GM12875 (cell line): ENCODE data around the gene IL21R.

Experiments
- H3K4me3 ChIP-seq: one replicate; pipeline ENCODE4 v1.5.1; 2011; ENCODE audit warnings: low read depth, low read length, control low read depth
- TF ChIP-seq, protein P1 (sequence below): IDR thresholded peaks from 2 replicates; pipeline ENCODE4 v1.5.1; 2011; ENCODE audit warnings: low read depth, mild to moderate bottlenecking, control low read depth, inconsistent platforms, low read length, moderate library complexity, borderline replicate concordance; ENCODE audit not compliant: insufficient read depth

IL21R gene

DNA sequence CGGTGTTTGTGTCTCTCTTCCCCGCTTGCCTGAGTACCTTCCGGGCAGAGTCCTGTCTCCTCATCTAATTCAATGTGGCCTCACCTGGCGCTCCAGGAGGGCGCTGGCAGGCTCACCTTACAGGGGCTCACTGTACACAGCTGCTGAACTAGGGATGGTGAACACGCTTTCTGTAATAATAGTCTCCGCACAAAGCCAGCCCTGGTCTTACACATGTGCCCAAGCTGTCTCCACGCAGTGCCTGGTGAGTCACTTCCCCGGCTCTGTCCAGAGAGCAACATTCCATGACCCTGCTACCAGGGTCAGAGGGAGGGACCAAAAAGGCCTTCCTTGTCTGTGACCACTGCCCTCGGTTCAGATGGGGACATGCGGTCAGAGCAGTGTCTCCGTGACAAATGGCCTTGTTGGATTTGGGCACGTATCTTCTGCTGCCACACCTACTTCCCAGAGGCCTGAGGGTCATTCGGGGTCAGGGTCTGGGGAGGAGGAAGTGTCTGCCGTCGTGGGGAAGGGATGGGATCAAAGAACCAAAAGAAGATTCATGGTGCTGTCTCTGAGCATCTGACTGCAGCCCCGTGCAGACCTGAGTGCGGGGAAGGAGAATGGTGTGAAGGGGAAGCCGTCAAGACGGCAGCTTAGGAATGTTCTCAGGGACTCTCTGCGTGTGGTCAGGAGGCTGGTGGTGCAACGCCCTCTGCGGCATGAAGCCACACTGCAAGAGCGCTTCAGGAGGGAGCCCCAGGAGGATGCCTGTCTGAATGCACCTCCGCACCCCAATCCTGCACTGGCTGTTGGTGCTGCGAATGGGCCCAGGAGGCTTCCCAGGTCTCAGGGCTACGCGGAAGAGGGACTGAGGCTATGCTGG lies 68.8 kb downstream of the IL21R start:
- TF ChIP-seq, protein P1, sequence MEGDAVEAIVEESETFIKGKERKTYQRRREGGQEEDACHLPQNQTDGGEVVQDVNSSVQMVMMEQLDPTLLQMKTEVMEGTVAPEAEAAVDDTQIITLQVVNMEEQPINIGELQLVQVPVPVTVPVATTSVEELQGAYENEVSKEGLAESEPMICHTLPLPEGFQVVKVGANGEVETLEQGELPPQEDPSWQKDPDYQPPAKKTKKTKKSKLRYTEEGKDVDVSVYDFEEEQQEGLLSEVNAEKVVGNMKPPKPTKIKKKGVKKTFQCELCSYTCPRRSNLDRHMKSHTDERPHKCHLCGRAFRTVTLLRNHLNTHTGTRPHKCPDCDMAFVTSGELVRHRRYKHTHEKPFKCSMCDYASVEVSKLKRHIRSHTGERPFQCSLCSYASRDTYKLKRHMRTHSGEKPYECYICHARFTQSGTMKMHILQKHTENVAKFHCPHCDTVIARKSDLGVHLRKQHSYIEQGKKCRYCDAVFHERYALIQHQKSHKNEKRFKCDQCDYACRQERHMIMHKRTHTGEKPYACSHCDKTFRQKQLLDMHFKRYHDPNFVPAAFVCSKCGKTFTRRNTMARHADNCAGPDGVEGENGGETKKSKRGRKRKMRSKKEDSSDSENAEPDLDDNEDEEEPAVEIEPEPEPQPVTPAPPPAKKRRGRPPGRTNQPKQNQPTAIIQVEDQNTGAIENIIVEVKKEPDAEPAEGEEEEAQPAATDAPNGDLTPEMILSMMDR, result no peak
- no peak overlapping the region for H3K4me3 ChIP-seq

DNA sequence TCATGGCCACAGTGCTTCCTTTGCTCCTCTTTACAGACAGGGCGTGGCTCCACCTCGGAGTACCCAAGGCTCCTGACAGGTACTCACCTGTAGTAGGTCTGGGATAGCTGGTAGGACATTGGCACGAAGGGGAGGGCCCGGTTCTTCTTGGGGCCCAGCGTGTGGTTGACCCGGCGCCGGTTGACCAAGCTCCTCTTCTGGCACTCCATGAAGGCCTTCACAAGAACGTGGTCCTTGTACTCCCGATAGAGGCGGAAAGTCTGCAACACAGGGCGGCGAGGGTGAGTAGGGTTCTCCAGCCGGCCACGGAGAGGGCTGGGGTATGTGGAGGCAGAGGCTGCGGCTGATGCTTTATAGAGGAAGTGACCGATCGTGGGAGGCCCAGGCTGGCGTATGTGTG lies 69.7 kb downstream of the IL21R start:
- H3K4me3 ChIP-seq, result no peak overlapping the region
- TF ChIP-seq, protein P1, result no peak

DNA sequence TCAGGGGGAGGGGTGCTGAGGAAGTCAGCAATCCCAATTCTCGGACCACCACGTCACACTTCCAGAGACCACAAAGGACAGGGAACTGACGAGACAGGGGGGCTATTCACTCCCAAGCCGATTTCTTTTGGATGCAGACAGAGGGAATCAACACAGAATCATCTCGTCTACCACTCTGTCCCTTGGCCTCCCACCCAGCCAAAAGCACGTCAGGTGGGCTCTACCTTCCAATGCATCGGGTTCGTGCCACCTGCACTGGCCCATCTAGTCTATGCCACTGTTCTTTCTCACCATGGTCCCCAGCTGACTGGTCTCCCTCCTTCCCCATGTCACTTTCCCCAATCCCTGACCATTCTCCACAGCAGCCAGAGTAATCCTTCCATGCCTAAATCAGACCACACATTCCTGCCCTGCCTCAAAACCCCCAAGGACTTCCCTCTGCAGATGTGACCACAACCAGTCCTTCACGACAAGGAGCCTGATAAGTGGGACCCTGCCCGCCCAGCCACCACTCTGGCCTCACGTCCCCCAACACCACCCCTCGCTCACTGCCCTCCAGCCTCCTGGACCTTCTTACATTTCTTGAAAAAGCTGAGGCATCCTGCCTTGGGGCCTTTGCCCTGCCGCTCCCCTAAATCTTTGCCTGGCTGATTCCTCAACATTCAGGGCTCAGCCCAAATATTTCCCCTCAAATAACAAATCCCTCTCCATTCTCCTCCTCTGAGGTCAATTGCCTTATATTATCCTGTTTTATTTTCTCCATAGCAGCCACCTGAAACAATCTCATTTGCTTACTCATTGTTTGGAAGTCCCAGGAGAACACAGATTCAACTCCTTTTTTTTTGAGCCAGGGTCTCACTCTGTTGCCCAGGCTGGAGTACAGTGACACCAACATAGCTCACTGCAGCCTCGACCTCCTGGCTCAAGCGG lies 70.4 kb downstream of the IL21R start:
- TF ChIP-seq, protein P1, result no peak
- H3K4me3 ChIP-seq, result no peak overlapping the region

DNA sequence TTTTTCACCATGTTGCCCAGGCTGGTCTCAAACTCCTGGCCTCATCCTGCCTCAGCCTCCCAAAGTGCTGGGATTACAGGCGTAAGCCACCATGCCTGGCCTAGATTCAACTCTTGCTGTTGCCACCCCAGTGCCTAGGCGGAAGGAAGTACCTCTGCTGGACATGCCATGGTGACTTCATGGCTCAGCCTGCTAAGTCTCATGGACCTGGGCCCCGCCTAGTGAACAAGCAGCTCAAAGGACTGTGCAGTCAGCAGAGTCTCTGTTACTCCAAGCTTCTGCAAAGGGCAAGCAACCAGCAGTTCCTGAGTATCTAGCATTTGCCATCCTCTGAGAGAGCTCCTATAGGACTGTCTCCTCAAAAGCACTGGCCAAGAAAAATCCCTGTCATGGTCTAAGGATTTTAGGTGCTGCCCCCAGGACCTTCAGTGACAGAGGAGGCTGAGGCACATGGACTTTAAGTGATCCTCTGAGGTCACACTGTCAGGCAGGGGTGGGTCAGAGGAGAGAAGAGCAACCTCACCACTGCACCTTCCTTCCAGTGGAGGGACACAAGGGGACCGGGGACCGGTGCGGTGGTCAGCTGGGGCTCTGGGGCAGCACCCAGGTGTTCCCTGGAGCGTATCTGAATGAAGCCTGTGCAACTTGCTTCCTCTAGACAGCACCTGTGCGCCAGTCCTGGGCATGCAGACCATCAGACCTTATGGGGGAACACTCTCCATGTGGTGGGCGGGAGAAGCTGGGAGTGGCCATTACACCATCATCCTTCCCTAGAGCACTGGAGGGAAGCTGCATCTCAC lies 71.3 kb downstream of the IL21R start:
- TF ChIP-seq, protein P1, result no peak
- no peak overlapping the region for H3K4me3 ChIP-seq

DNA sequence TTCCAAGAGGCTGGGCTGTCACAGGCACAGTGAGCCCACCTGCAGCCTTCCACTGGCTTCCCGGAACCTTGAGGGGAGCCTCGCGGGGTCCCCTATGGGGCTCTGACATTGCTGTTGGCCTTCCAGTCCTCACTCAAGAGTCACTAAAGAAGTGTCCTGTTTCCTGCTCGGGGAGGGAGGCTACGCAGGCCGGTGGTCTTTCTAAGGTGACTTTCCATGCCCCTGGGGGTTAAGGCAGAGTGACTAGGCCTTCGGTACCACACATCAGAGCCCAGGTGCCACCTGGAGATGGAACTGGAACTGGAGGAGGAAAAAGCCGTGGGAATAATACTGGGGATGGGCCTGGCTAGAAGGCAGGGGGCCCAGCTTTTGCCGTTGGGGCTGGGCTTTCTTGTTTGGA lies 72.1 kb downstream of the IL21R start:
- H3K4me3 ChIP-seq, result no peak overlapping the region

DNA sequence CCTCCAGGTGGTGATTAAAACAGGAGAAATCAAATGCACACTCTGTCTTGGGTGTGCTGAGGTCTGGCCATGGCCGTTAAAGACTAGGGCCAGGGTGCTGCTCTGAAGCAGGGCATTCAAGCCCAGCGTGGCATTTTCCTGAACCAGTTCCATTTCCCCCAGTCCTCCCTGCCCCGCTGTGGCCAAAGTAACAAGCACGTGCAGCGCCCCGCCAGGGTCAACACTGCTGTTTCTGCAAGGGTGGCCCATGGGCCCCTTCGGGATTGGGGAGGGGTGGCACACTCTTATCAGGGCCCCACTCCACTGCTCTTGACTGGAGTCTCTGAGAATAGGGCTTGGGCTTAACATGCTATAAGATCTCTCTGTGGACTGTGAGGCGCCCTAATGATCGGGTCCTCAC lies 72.9 kb downstream of the IL21R start:
- H3K4me3 ChIP-seq, result no peak overlapping the region
- TF ChIP-seq, protein P1, result no peak

More for the DNA sequence above, 72.1 kb downstream of the IL21R start:
- TF ChIP-seq, protein P1, result no peak
